HEK293T (cell line): ENCODE data around the gene CD226.
A peak's percentile ranks its signal among the peaks of the same experiment; 100 is the strongest.

Source experiments
- CTCF ChIA-PET: fragments of 350-600 bp; formaldehyde crosslinking; extraction: SDS; loops from one replicate; lab custom pipeline; 2021; ENCODE audit warnings: antibody characterized with exemption, inconsistent platforms; lab: Yijun Ruan, JAX
- POLR2A ChIA-PET: fragments of 350-600 bp; formaldehyde crosslinking; extraction: SDS; loops from one replicate; lab custom pipeline; 2020; ENCODE audit warnings: antibody characterized with exemption, inconsistent platforms; lab: Yijun Ruan, JAX
- DNase-seq: peaks from one replicate; pipeline ENCODE4 v3.0.0; 2012; ENCODE audit warnings: mixed read lengths; ENCODE audit errors: extremely low spot score
- ARNT ChIP-seq: fragments of 450-650 bp; IDR thresholded peaks from 2 replicates; pipeline ENCODE4 v1.6.1; 2017; ENCODE audit warnings: mild to moderate bottlenecking
- BHLHE40 ChIP-seq: fragments of 450-650 bp; IDR thresholded peaks from 2 replicates; pipeline ENCODE4 v1.6.1; 2016; ENCODE audit warnings: mild to moderate bottlenecking, moderate library complexity, borderline replicate concordance
- CTBP1 ChIP-seq: fragments of 450-650 bp; IDR thresholded peaks from 2 replicates; pipeline ENCODE4 v1.6.1; 2016; ENCODE audit warnings: borderline replicate concordance
- ELF4 ChIP-seq: fragments of 450-650 bp; IDR thresholded peaks from 2 replicates; pipeline ENCODE4 v1.6.1; 2017; ENCODE audit warnings: antibody characterized with exemption
- FOXA1 ChIP-seq: fragments of 450-650 bp; IDR thresholded peaks from 2 replicates; pipeline ENCODE4 v1.6.1; 2016; ENCODE audit warnings: mild to moderate bottlenecking
- FOXK2 ChIP-seq: fragments of 450-650 bp; IDR thresholded peaks from 2 replicates; pipeline ENCODE4 v1.6.1; 2016; ENCODE audit warnings: mild to moderate bottlenecking
- FOXM1 ChIP-seq: fragments of 450-650 bp; IDR thresholded peaks from 2 replicates; pipeline ENCODE4 v1.6.1; 2017; ENCODE audit warnings: mild to moderate bottlenecking, borderline replicate concordance
- HDGF ChIP-seq: fragments of 450-650 bp; IDR thresholded peaks from 2 replicates; pipeline ENCODE4 v1.6.1; 2017; ENCODE audit warnings: antibody characterized with exemption, borderline replicate concordance
- L3MBTL2 ChIP-seq: fragments of 450-650 bp; conservative IDR thresholded peaks from 2 replicates; pipeline ENCODE4 v1.6.1; 2016; ENCODE audit warnings: mild to moderate bottlenecking
- LEF1 ChIP-seq: fragments of 450-650 bp; IDR thresholded peaks from 2 replicates; pipeline ENCODE4 v1.6.1; 2017; ENCODE audit warnings: mild to moderate bottlenecking, borderline replicate concordance
- NFRKB ChIP-seq: fragments of 450-650 bp; IDR thresholded peaks from 2 replicates; pipeline ENCODE4 v1.6.1; 2016; ENCODE audit warnings: mild to moderate bottlenecking, moderate library complexity
- PKNOX1 ChIP-seq: fragments of 450-650 bp; IDR thresholded peaks from 2 replicates; pipeline ENCODE4 v1.6.1; 2016
- SP1 ChIP-seq: fragments of 450-650 bp; IDR thresholded peaks from 2 replicates; pipeline ENCODE4 v1.6.1; 2017
- SUZ12 ChIP-seq: fragments of 450-650 bp; IDR thresholded peaks from 2 replicates; pipeline ENCODE4 v1.6.1; 2016; ENCODE audit warnings: mild to moderate bottlenecking
- TARDBP ChIP-seq: fragments of 450-650 bp; IDR thresholded peaks from 2 replicates; pipeline ENCODE4 v1.6.1; 2016
- ZNF384 ChIP-seq: fragments of 450-650 bp; IDR thresholded peaks from 2 replicates; pipeline ENCODE4 v1.6.1; 2016

The CD226 gene

GRCh38 chr18:69958422-69958821 lies 10.7 kb upstream of the CD226 start:
- POLR2A ChIA-PET, result no interaction called here
- no peak for TF ChIP-seq PKNOX1
- no peak for TF ChIP-seq HDGF
- no peak for TF ChIP-seq SUZ12
- TF ChIP-seq FOXA1, result no peak
- CTCF ChIA-PET, result no interaction called here
- DNase-seq, result no peak

GRCh38 chr18:69957747-69958146 lies 10.1 kb upstream of the CD226 start:
- POLR2A ChIA-PET, result no interaction called here
- no peak for TF ChIP-seq CTBP1
- no peak for TF ChIP-seq ZNF384
- no peak for TF ChIP-seq HDGF
- no peak for TF ChIP-seq ARNT
- TF ChIP-seq ELF4, result no peak
- no peak for TF ChIP-seq PKNOX1
- TF ChIP-seq FOXM1, result no peak
- TF ChIP-seq TARDBP, result no peak
- no peak for TF ChIP-seq LEF1
- no peak for TF ChIP-seq SUZ12
- TF ChIP-seq FOXA1, result no peak
- no peak for TF ChIP-seq SP1
- no peak for TF ChIP-seq NFRKB
- TF ChIP-seq BHLHE40, result no peak
- TF ChIP-seq FOXK2, result no peak
- TF ChIP-seq L3MBTL2, result no peak
- CTCF ChIA-PET, result no interaction called here
- no peak for DNase-seq

GRCh38 chr18:69956665-69957620 lies 9.3 kb upstream of the CD226 start:
- CTCF ChIA-PET, result no interaction called here
- POLR2A ChIA-PET, result interaction anchor here (0.7 kb wide), 1 partner anchor 10 kb away, joined by 3 read pairs; no protein-coding TSS in a partner anchor
- 0 out of 2 replicates have a peak, but pooled peaks have one; percentile 35 for TF ChIP-seq PKNOX1
- no peak for TF ChIP-seq FOXK2
- peak; percentile 9 for DNase-seq

- CTCF ChIA-PET, result no interaction called here
- POLR2A ChIA-PET, result interaction anchor here (0.7 kb wide), 1 partner anchor 9 kb away, joined by 3 read pairs; no protein-coding TSS in a partner anchor
Measured at GRCh38 chr18:69956057-69956456, 8.4 kb upstream of the CD226 start.

More at GRCh38 chr18:69956057-69956456, 8.4 kb upstream of the CD226 start:
- TF ChIP-seq FOXM1 (no peak), ARNT (no peak), FOXA1 (no peak), BHLHE40 (no peak), HDGF (no peak), FOXK2 (no peak), ELF4 (no peak), CTBP1 (no peak), L3MBTL2 (no peak), LEF1 (no peak), SUZ12 (no peak), SP1 (no peak), PKNOX1 (no peak), NFRKB (no peak), TARDBP (no peak), ZNF384 (no peak)
- DNase-seq, result no peak
